Measurements from ENCODE around the gene SLC41A3. TPM values are rescaled to one million over a fixed set of nuclear protein-coding genes. Genes with fewer than 3 reads are reported as not detected.
"Not testable (repeated sequence)": the region's sequence is repeated elsewhere in the genome, so short reads cannot be mapped to it uniquely, and the experiment has no call there.

The SLC41A3 gene
- total and polyA plus RNA-seq, 2 of the 8 experiments (the other 6 are each of a cell fraction or from before 2014, with no cell fraction given), result 30.2 to 56.4 TPM

DNA sequence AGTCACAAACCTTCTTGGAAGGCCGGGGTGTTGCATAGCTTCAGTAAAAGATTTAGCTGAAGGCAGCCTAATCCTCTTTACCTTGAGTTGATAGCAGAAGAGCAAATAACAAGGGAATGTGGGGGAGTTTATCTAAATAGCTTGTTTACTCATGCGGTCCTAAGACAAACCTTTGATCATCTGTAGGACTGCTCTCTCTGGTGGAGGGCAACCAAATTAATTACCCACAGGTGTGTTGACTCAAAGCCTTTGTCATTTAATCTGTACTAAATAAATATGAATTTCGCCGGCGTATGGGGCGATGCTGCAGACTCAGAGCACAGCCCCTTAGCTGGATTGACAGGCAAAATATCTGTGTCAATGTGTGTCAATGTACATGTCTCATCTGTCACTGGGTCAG, 17.2 kb downstream of the SLC41A3 start:
- H3K4me2 ChIP-seq (ENCODE audit: insufficient read depth in 1 of 2, low read depth in 2 of 2, low read length in 2 of 2); H3K9ac ChIP-seq (replicated peaks in 1 of 4; ENCODE audit: extremely low read depth in 1 of 4, low read depth in 3 of 4, low read length in 3 of 4); H3K36me3 ChIP-seq (ENCODE audit: control insufficient read depth in 2 of 4, insufficient read depth in 4 of 4, low read length in 3 of 4); H3K23me2 ChIP-seq (ENCODE audit: low read depth, low read length); H2AFZ ChIP-seq (ENCODE audit: low read length); DNase-seq (ENCODE audit: low read depth in 1 of 2, low spot score in 2 of 2); H4K91ac ChIP-seq (replicated peaks; ENCODE audit: insufficient read length, low read length); H2BK20ac ChIP-seq (ENCODE audit: low read length); H3K23ac ChIP-seq (ENCODE audit: insufficient read length); H2BK15ac ChIP-seq (ENCODE audit: low read length); H3K56ac ChIP-seq (replicated peaks; ENCODE audit: insufficient read length, low read depth, low read length); H3K79me1 ChIP-seq (ENCODE audit: low read depth, low read length); H3K4ac ChIP-seq (replicated peaks; ENCODE audit: insufficient read length, low read depth, low read length); H3K9me3 ChIP-seq (ENCODE audit: insufficient read depth in 2 of 2, low read depth in 1 of 2, low read length in 1 of 2); POLR2A ChIA-PET (ENCODE audit: partially characterized antibody); H3K79me2 ChIP-seq (ENCODE audit: control insufficient read depth in 1 of 2, insufficient read depth in 2 of 2, low read length in 2 of 2); H3K27me3 ChIP-seq (replicated peaks in 1 of 4; ENCODE audit: control insufficient read depth in 3 of 4, extremely low read depth in 1 of 4, insufficient read depth in 3 of 4, low read length in 3 of 4); H2BK5ac ChIP-seq (ENCODE audit: low read depth, low read length); H3K4me1 ChIP-seq (replicated peaks in 1 of 4; ENCODE audit: control insufficient read depth in 3 of 4, insufficient read depth in 4 of 4, low read length in 3 of 4); H2AK5ac ChIP-seq (ENCODE audit: low read depth, low read length); FAIRE-seq; H2BK12ac ChIP-seq (ENCODE audit: low read depth, low read length); H3K4me3 ChIP-seq (ENCODE audit: extremely low read depth in 1 of 4, insufficient read depth in 2 of 4, low read depth in 3 of 4, low read length in 4 of 4); H2BK120ac ChIP-seq (replicated peaks; ENCODE audit: low read depth, low read length); H4K20me1 ChIP-seq (replicated peaks in 1 of 2; ENCODE audit: control insufficient read depth in 1 of 2, insufficient read depth in 2 of 2, low read length in 2 of 2); H3K14ac ChIP-seq (ENCODE audit: insufficient read length); H4K5ac ChIP-seq (ENCODE audit: insufficient read length, low read depth, low read length); H3K18ac ChIP-seq (ENCODE audit: extremely low read depth, low read length); H4K8ac ChIP-seq (ENCODE audit: extremely low read depth, insufficient read depth, low read length); H3K27ac ChIP-seq (ENCODE audit: low read depth, low read length): not testable (repeated sequence)
- CTCF ChIA-PET (ENCODE audit: partially characterized antibody), result interaction anchor here (1.6 kb wide), 1 partner anchor 15 kb away, joined by 5 read pairs; no protein-coding TSS in a partner anchor
- 90% methylated on average over 5 of the region's 6 CpGs; no CpG with 5 or more reads in 1 of the 2 experiments for WGBS, 2 experiments (ENCODE audit: extremely low coverage in 1 of 2, insufficient coverage in 1 of 2, insufficient read length in 1 of 2, insufficient replicate concordance in 2 of 2, low coverage in 1 of 2, low lambda C conversion rate in 2 of 2, missing lambda C conversion rate in 1 of 2)
